PFSK-1 (cell line): ENCODE measurements around the gene COL19A1.

ENCODE experiments used
- FOXP2 ChIP-seq: optimal IDR thresholded peaks from 2 replicates; pipeline ENCODE3; 2011; ENCODE audit warnings: borderline replicate concordance, control low read depth, inconsistent platforms; ENCODE audit not compliant: insufficient read depth; ENCODE audit errors: extremely low read length, extremely low read depth
- POLR2AphosphoS5 ChIP-seq: IDR thresholded peaks from 2 replicates; pipeline ENCODE4 v1.6.1; 2012; ENCODE audit warnings: low read depth, mild to moderate bottlenecking, control low read depth, low read length, moderate library complexity
- REST ChIP-seq, 2 experiments: IDR thresholded peaks; 2 replicates each; pipeline versions ENCODE4 v1.6.1 to v1.8.0; 2011 to 2012; ENCODE audit warnings: low read depth in 2 of 2, low read length in 2 of 2, control low read depth in 1 of 2, inconsistent platforms in 1 of 2, mild to moderate bottlenecking in 1 of 2, moderate library complexity in 1 of 2; ENCODE audit not compliant: insufficient read depth in 1 of 2
- SIN3A ChIP-seq: IDR thresholded peaks from 2 replicates; pipeline ENCODE4 v1.6.1; 2012; ENCODE audit warnings: mild to moderate bottlenecking, low read length, moderate library complexity, borderline replicate concordance; ENCODE audit not compliant: insufficient read depth
- TAF1 ChIP-seq: IDR thresholded peaks from 2 replicates; pipeline ENCODE4 v1.6.1; 2012; ENCODE audit warnings: low read length, control low read depth, borderline replicate concordance; ENCODE audit not compliant: insufficient read depth

Gene COL19A1

GRCh38 chr6:69954733-69955132 is 88.4 kb downstream of the COL19A1 start:
- TF ChIP-seq SIN3A (no peak), REST (IDR thresholded peaks at IDR 0.05; ENCODE audit: insufficient read depth in 1 of 2, low read depth in 2 of 2, low read length in 2 of 2) (no peak), TAF1 (no peak), POLR2AphosphoS5 (no peak), FOXP2 (no peak)

- TF ChIP-seq TAF1 (no peak), FOXP2 (no peak), POLR2AphosphoS5 (no peak), REST (IDR thresholded peaks at IDR 0.05; ENCODE audit: insufficient read depth in 1 of 2, low read depth in 2 of 2, low read length in 2 of 2) (no peak), SIN3A (no peak)
Measured at GRCh38 chr6:69957985-69958559, 91.7 kb downstream of the COL19A1 start.

GRCh38 chr6:69958978-69959377 is 92.6 kb downstream of the COL19A1 start:
- TF ChIP-seq POLR2AphosphoS5 = no peak
- no peak for TF ChIP-seq REST (IDR thresholded peaks at IDR 0.05; ENCODE audit: insufficient read depth in 1 of 2, low read depth in 2 of 2, low read length in 2 of 2)
- TF ChIP-seq TAF1 = no peak
- TF ChIP-seq SIN3A = no peak
- no peak for TF ChIP-seq FOXP2

GRCh38 chr6:69973138-69973537 is 106.8 kb downstream of the COL19A1 start:
- TF ChIP-seq REST (IDR thresholded peaks at IDR 0.05; ENCODE audit: insufficient read depth in 1 of 2, low read depth in 2 of 2, low read length in 2 of 2) (no peak), FOXP2 (no peak), SIN3A (no peak), POLR2AphosphoS5 (no peak), TAF1 (no peak)

- TF ChIP-seq FOXP2 = no peak
- no peak for TF ChIP-seq TAF1
Measured at GRCh38 chr6:69973763-69974162, 107.4 kb downstream of the COL19A1 start.
